Liver (tissue), 9 donors: ENCODE results near the gene CANX. TPM values are rescaled to one million over a fixed set of nuclear protein-coding genes. Genes with fewer than 3 reads are reported as not detected.

Experiments
- DNase-seq: peaks from one replicate; pipeline ENCODE4 v3.0.0-alpha.2; 2017; ENCODE audit warnings: low spot score
- H3K27ac ChIP-seq, 2 donors: one replicate each; pipeline ENCODE4 v1.7.0; 2013; ENCODE audit warnings: inconsistent platforms in 2 of 2, low read length in 2 of 2, control low read depth in 1 of 2, low read depth in 1 of 2, mild to moderate bottlenecking in 1 of 2
- H3K27me3 ChIP-seq, 4 donors: one replicate each; pipeline versions ENCODE4 v1.6.1 to v1.7.0; 2013; ENCODE audit warnings: low read length in 3 of 4, inconsistent platforms in 1 of 4, mild to moderate bottlenecking in 1 of 4, moderate library complexity in 1 of 4; ENCODE audit not compliant: control insufficient read depth in 4 of 4, insufficient read depth in 4 of 4
- H3K36me3 ChIP-seq, 4 donors: one replicate each; pipeline versions ENCODE4 v1.6.1 to v1.7.0; 2013; ENCODE audit warnings: low read length in 3 of 4, mild to moderate bottlenecking in 3 of 4, low read depth in 1 of 4, moderate library complexity in 1 of 4; ENCODE audit not compliant: control insufficient read depth in 4 of 4, insufficient read depth in 3 of 4
- H3K4me1 ChIP-seq, 4 donors: one replicate each; pipeline versions ENCODE4 v1.6.1 to v1.7.0; 2013; ENCODE audit warnings: low read length in 3 of 4, mild to moderate bottlenecking in 3 of 4, moderate library complexity in 1 of 4; ENCODE audit not compliant: control insufficient read depth in 4 of 4, insufficient read depth in 4 of 4
- H3K4me3 ChIP-seq, 3 donors: one replicate each; pipeline versions ENCODE4 v1.6.1 to v1.7.0; 2013; ENCODE audit warnings: low read length in 3 of 3, control low read depth in 1 of 3, low read depth in 1 of 3, mild to moderate bottlenecking in 1 of 3
- H3K9ac ChIP-seq, 2 donors: one replicate each; pipeline ENCODE4 v1.7.0; 2013; ENCODE audit warnings: low read length in 2 of 2, mild to moderate bottlenecking in 2 of 2, moderate library complexity in 2 of 2, control low read depth in 1 of 2, low read depth in 1 of 2
- H3K9me3 ChIP-seq, 4 donors: one replicate each; pipeline versions ENCODE4 v1.6.1 to v1.7.0; 2013; ENCODE audit warnings: low read length in 3 of 4; ENCODE audit not compliant: control insufficient read depth in 4 of 4
- FOXA1 ChIP-seq: IDR thresholded peaks from 2 replicates; pipeline ENCODE4 v1.6.1; 2016; ENCODE audit warnings: antibody characterized with exemption
- FOXA2 ChIP-seq: IDR thresholded peaks from 2 replicates; pipeline ENCODE4 v1.6.1; 2016; ENCODE audit warnings: antibody characterized with exemption
- GABPA ChIP-seq, 2 donors: IDR thresholded peaks in 1 of 2; conservative IDR thresholded peaks in 1 of 2; 2 replicates each; pipeline ENCODE4 v1.6.1; 2016; ENCODE audit warnings: antibody characterized with exemption in 2 of 2, mild to moderate bottlenecking in 1 of 2, moderate library complexity in 1 of 2
- JUND ChIP-seq, 2 donors: IDR thresholded peaks; 2 replicates each; pipeline ENCODE4 v1.6.1; 2016; ENCODE audit warnings: antibody characterized with exemption in 2 of 2
- RAD21 ChIP-seq, 2 donors: IDR thresholded peaks; 2 replicates each; pipeline ENCODE4 v1.6.1; 2016; ENCODE audit warnings: antibody characterized with exemption in 2 of 2, mild to moderate bottlenecking in 2 of 2
- REST ChIP-seq: IDR thresholded peaks from 2 replicates; pipeline ENCODE4 v1.6.1; 2016; ENCODE audit warnings: antibody characterized with exemption, mild to moderate bottlenecking
- RXRA ChIP-seq, 2 donors: IDR thresholded peaks; 2 replicates each; pipeline ENCODE4 v1.6.1; 2017 to 2018; ENCODE audit warnings: antibody characterized with exemption in 2 of 2, mild to moderate bottlenecking in 1 of 2
- SP1 ChIP-seq: IDR thresholded peaks from 2 replicates; pipeline ENCODE4 v1.6.1; 2018; ENCODE audit warnings: antibody characterized with exemption, mild to moderate bottlenecking
- TAF1 ChIP-seq: conservative IDR thresholded peaks from 2 replicates; pipeline ENCODE4 v1.6.1; 2016; ENCODE audit warnings: antibody characterized with exemption, mild to moderate bottlenecking
- YY1 ChIP-seq: IDR thresholded peaks from 2 replicates; pipeline ENCODE4 v1.6.1; 2016; ENCODE audit warnings: antibody characterized with exemption, mild to moderate bottlenecking
- WGBS: extraction: QIAGEN DNeasy Blood & Tissue Kit; methylation state at CpG from one replicate; pipeline ENCODE4 v1.1.7; 2013; 5-methylcytosine and 5-hydroxymethylcytosine counted together
- polyA plus RNA-seq, 2 donors: library from polyadenylated mRNA; stranded (reverse) in 1 of 2; unstranded in 1 of 2; fragments of 200-250 nt in 1 of 2; fragments of >200 nt in 1 of 2; fragmentation: Nextera tagmentation in 1 of 2; extraction: Ambion mirVana in 1 of 2; gene quantifications; one replicate each; pipeline versions ENCODE4 v1.2.1 to v1.2.3, GENCODE V29; 2013 to 2015
- total RNA-seq, 2 donors: library from RNA; depleted of rRNA; stranded (reverse); fragments of >200 nt; gene quantifications; one replicate each; pipeline ENCODE4 v1.2.3, GENCODE V29; 2014
- donor health status: healthy.
- donor health status: healthy.
- donor health status: healthy.
- donor health status: healthy.
- donor health status: healthy.

Gene CANX
- total and polyA plus RNA-seq, 4 donors: 129 to 628 (median 314) TPM

DNA sequence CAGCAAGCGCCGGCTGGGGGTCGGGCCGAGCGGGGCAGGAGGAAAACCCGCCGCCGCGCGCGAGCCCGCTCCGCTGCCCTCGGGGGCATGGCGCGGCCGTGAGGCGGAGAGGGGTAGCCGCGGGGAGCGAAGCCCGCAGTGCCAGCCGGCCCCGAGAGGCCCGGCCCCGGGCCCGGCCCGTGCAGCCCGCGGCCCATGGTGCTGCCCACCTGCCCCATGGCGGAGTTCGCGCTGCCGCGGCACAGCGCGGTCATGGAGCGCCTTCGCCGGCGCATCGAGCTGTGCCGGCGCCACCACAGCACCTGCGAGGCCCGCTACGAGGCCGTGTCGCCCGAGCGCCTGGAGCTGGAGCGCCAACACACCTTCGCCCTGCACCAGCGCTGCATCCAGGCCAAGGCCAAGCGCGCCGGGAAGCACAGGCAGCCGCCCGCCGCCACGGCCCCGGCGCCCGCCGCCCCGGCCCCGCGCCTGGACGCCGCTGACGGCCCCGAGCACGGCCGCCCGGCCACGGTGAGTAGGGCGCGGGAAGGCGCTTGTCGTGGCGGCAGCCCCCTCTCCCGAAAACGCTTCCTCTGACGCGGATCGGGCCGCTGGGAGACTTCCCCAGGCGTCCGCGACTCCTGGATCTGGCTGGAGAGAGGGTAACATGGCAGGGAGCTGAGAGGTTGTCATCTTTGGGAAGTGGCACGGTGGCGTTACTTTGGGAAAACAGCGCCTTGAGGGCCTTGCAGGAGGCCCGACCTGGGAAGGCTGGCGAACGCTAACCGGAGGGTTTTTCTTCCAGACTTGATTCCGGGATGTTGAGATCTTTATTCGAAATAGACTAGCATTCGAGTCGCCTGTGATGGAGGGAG, 34.4 kb downstream of the CANX start:
- Histone ChIP-seq H3K9me3 (no peaks in the 10 kb centered on the region), H3K36me3 (peaks cover 2 to 25% (median 19%) of the 10 kb centered on the region in 4 donors), H3K27me3 (no peaks in the 10 kb centered on the region), H3K4me1 (peaks cover 5 to 38% (median 27%) of the 10 kb centered on the region in 4 donors), H3K9ac (peak overlapping the region; percentile 59 to 94), H3K4me3 (peak overlapping the region; percentile 66 to 95 (median 73)), H3K27ac (peak overlapping the region; percentile 92 to 94)
- DNase-seq: peak; percentile 54
- TF ChIP-seq SP1 (no peak), JUND (IDR thresholded peaks at IDR 0.05) (no peak), YY1 (peak; percentile 38)
- under 1% methylated on average over 101 of the region's 101 CpGs for WGBS

- under 1% methylated on average over 2 of the region's 2 CpGs for WGBS
- no peaks in the 10 kb centered on the region for H3K27me3 ChIP-seq
- H3K4me3 ChIP-seq: peak overlapping the region; percentile 66 to 95 (median 73)
- H3K27ac ChIP-seq: peak overlapping the region; percentile 92 to 94
- H3K9me3 ChIP-seq: no peaks in the 10 kb centered on the region
- peaks cover 0 to 20% (median 13%) of the 10 kb centered on the region in 4 donors for H3K36me3 ChIP-seq
- TF ChIP-seq RAD21 (IDR thresholded peaks at IDR 0.05) (peak; percentile 22 to 29), SP1 (no peak)
- H3K4me1 ChIP-seq: peaks cover 5 to 41% (median 29%) of the 10 kb centered on the region in 4 donors
- no peak for DNase-seq
- H3K9ac ChIP-seq: peak overlapping the region; percentile 59 to 94
These were observed 35.0 kb downstream of the CANX start for GRCh38 chr5:179733772-179734126.

DNA sequence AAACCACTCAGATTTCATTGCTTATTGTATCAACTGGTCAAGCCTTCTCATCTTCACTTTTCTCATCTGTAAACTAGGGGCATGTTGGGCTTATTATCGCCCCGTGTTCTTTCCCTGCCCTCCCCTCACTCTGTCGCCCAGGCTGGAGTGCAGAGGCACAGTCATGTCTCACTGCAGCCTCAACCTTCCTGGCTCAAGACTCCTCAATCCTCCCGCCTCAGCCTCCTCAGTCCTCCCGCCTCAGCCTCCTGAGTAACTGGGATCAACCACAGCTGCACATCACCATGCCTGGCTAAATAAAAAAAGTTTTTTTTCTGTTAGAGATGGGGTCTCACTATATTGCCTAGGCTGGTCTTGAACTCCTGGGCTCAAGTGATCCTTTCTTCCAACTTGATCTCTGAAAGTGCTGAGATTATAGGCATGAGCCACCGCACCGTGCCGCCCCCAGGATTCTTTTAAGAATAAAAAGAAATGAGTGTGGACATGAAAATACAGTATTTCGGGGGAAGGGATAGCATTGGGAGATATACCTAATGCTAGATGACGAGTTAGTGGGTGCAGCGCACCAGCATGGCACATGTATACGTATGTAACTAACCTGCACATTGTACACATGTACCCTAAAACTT, 35.9 kb downstream of the CANX start:
- Histone ChIP-seq H3K4me1 (peaks cover 5 to 35% (median 27%) of the 10 kb centered on the region in 4 donors), H3K36me3 (peaks cover 0 to 12% (median 7%) of the 10 kb centered on the region in 4 donors), H3K4me3 (peak overlapping the region in 1 of 3 donors; percentile 95), H3K9me3 (no peaks in the 10 kb centered on the region), H3K9ac (peak overlapping the region in 1 of 2 donors; percentile 94), H3K27ac (no peak overlapping the region), H3K27me3 (no peaks in the 10 kb centered on the region)
- DNase-seq: no peak
- 77% methylated on average over 12 of the region's 12 CpGs for WGBS
- TF ChIP-seq SP1: no peak
- no peak for TF ChIP-seq TAF1
- no peak for TF ChIP-seq YY1
- no peak for TF ChIP-seq RAD21 (IDR thresholded peaks at IDR 0.05)
- no peak for TF ChIP-seq FOXA1
- no peak for TF ChIP-seq RXRA (IDR thresholded peaks at IDR 0.05)
- no peak for TF ChIP-seq GABPA (IDR thresholded peaks at IDR 0.05 in 1 of 2, conservative IDR thresholded peaks at IDR 0.05 in 1 of 2)
- no peak for TF ChIP-seq REST
- no peak for TF ChIP-seq FOXA2
